ENCODE results near the gene KRT80.
A peak's percentile ranks its signal among the peaks of the same experiment; 100 is the strongest.

Gene KRT80

GRCh38 chr12:52210186-52210924, 18.5 kb upstream of the KRT80 start:
- DNase-seq, result no peak

- no peak for DNase-seq
These were observed 17.5 kb upstream of the KRT80 start for GRCh38 chr12:52209321-52209720.

- no peak for DNase-seq
These were observed 16.8 kb upstream of the KRT80 start for GRCh38 chr12:52208424-52209165.

- DNase-seq, result no peak
These were observed 16.1 kb upstream of the KRT80 start for GRCh38 chr12:52207895-52208294.

GRCh38 chr12:52207106-52207505, 15.3 kb upstream of the KRT80 start:
- DNase-seq, result no peak

GRCh38 chr12:52206304-52207040, 14.7 kb upstream of the KRT80 start:
- DNase-seq, result no peak

- no peak for DNase-seq
These were observed 13.9 kb upstream of the KRT80 start for GRCh38 chr12:52205612-52206303.

- DNase-seq, result no peak
These were observed 13.2 kb upstream of the KRT80 start for GRCh38 chr12:52204931-52205505.

GRCh38 chr12:52204095-52204930, 12.5 kb upstream of the KRT80 start:
- DNase-seq, result no peak

GRCh38 chr12:52203079-52203921, 11.5 kb upstream of the KRT80 start:
- DNase-seq, result peak; percentile 36

GRCh38 chr12:52202361-52203078, 10.7 kb upstream of the KRT80 start:
- DNase-seq, result no peak

GRCh38 chr12:52201451-52201839, 9.6 kb upstream of the KRT80 start:
- DNase-seq, result no peak

- no peak for DNase-seq
These were observed 9.1 kb upstream of the KRT80 start for GRCh38 chr12:52200781-52201450.

- no peak for DNase-seq
These were observed 8.4 kb upstream of the KRT80 start for GRCh38 chr12:52200086-52200780.

- DNase-seq, result no peak
These were observed 7.6 kb upstream of the KRT80 start for GRCh38 chr12:52199294-52199919.

- DNase-seq, result no peak
These were observed 6.8 kb upstream of the KRT80 start for GRCh38 chr12:52198454-52199215.

- DNase-seq, result no peak
These were observed 5.8 kb upstream of the KRT80 start for GRCh38 chr12:52197371-52198231.
